MCF 10A (cell line): ENCODE results near the gene HNF4A. TPM values are rescaled to one million over a fixed set of nuclear protein-coding genes. Genes with fewer than 3 reads are reported as not detected.

Source experiments
- BruUV-seq: library from RNA; stranded (reverse); fragments of 400-500 nt; replicated peaks from 2 replicates; lab custom pipeline; 2021; lab: Mats Ljungman, UMichigan
- CTCF ChIA-PET: fragments of 300-600 bp; sonication (Branson Sonifier 250); formaldehyde crosslinking; extraction: SDS; loops from one replicate; lab custom pipeline; 2021; ENCODE audit warnings: antibody characterized with exemption, inconsistent platforms; lab: Yijun Ruan, JAX
- POLR2A ChIA-PET: fragments of 300-600, 350-650 bp; sonication (Branson Sonifier 250); formaldehyde crosslinking; extraction: SDS; loops from one replicate; lab custom pipeline; 2020; ENCODE audit warnings: antibody characterized with exemption, inconsistent platforms; lab: Yijun Ruan, JAX
- DNase-seq: peaks from one replicate; pipeline ENCODE4 v3.0.0-alpha.2; 2018; ENCODE audit not compliant: unreplicated experiment
- H3K27ac Mint-ChIP-seq: one replicate; pipeline ENCODE4 v1.8.0; 2022; ENCODE audit warnings: mild to moderate bottlenecking, low read depth, mixed read lengths; ENCODE audit not compliant: unreplicated experiment
- H3K27me3 Mint-ChIP-seq: one replicate; pipeline ENCODE4 v1.8.0; 2022; ENCODE audit warnings: mixed read lengths; ENCODE audit not compliant: insufficient read depth, unreplicated experiment
- H3K36me3 Mint-ChIP-seq: one replicate; pipeline ENCODE4 v1.8.0; 2022; ENCODE audit warnings: mild to moderate bottlenecking, moderate library complexity, mixed read lengths; ENCODE audit not compliant: insufficient read depth, unreplicated experiment
- H3K4me1 Mint-ChIP-seq: one replicate; pipeline ENCODE4 v1.8.0; 2022; ENCODE audit warnings: mixed read lengths; ENCODE audit not compliant: insufficient read depth, unreplicated experiment
- H3K4me3 Mint-ChIP-seq: one replicate; pipeline ENCODE4 v1.8.0; 2022; ENCODE audit warnings: mild to moderate bottlenecking, moderate library complexity, mixed read lengths; ENCODE audit not compliant: unreplicated experiment
- H3K9me3 Mint-ChIP-seq: one replicate; pipeline ENCODE4 v1.8.0; 2022; ENCODE audit warnings: mixed read lengths; ENCODE audit not compliant: unreplicated experiment
- intact Hi-C: fragments of 100-400 bp; cut with micrococcal nuclease; formaldehyde crosslinking; loops from 2 replicates; pipeline ENCODE4 v1.14.1; 2022
- total RNA-seq: library from RNA; stranded (reverse); gene quantifications from 2 replicates; pipeline ENCODE4 v1.2.3, GENCODE V29; 2022
- TF ChIP-seq, protein P1 (sequence below): fragments of 200-600 bp; IDR thresholded peaks from one replicate; pipeline ENCODE4 v1.8.0; 2022; ENCODE audit warnings: antibody characterized with exemption, mild to moderate bottlenecking; ENCODE audit not compliant: unreplicated experiment

Gene HNF4A
- total RNA-seq, 1 experiment from 2014 or later, result not detected

DNA sequence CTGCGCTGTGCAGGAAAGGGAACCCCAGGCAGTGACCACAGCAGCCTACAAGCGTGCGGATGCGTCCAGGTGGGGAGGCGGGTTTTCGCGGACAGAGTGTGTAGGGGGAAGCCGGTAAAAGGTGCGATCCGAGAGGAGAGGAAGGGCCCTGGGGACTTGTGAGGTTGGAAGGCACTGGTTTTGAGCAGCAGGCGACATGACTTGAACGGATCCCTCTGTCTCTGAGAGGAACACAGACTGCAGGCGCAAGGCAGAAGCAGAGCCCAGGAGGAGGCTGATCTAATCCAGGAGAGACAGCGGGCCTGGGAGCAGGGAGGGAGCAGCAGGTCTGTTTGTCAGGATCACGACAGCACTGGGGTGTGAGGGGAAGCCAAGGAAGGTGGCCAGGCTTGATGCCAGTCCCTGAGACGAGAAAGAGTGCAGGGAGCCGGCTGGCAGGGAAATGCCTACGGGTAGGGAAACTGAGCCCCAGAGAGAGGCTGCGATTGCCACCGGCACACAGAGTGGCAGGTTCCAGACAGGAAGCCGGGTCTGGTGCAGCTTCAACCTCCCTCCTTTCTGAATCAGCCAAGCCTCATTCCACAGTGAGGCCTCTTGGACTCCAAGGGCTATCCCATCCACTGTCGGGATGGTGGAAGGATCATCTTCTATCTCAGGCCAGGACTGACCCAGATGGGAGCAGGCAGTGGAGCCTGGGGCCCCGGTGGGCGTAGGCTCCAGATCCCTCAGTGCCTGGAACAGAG lies 57.1 kb downstream of the HNF4A start:
- intact Hi-C loops, result no loop called here
- H3K36me3 Mint-ChIP-seq, result peaks cover 6% of the 10 kb centered on the region
- CTCF ChIA-PET, result interaction anchor here (0.6 to 1.5 kb wide), 5 partner anchors 16 to 198 kb away, joined by 3 to 5 read pairs (median 3); no protein-coding TSS in a partner anchor
- H3K9me3 Mint-ChIP-seq, result no peaks in the 10 kb centered on the region
- no peaks in the 10 kb centered on the region for H3K27me3 Mint-ChIP-seq
- DNase-seq, result no peak
- POLR2A ChIA-PET, result no interaction called here
- BruUV-seq, result no TSS peak
- H3K4me3 Mint-ChIP-seq, result no peak overlapping the region
- peaks cover 4% of the 10 kb centered on the region for H3K4me1 Mint-ChIP-seq
- TF ChIP-seq, protein P1, sequence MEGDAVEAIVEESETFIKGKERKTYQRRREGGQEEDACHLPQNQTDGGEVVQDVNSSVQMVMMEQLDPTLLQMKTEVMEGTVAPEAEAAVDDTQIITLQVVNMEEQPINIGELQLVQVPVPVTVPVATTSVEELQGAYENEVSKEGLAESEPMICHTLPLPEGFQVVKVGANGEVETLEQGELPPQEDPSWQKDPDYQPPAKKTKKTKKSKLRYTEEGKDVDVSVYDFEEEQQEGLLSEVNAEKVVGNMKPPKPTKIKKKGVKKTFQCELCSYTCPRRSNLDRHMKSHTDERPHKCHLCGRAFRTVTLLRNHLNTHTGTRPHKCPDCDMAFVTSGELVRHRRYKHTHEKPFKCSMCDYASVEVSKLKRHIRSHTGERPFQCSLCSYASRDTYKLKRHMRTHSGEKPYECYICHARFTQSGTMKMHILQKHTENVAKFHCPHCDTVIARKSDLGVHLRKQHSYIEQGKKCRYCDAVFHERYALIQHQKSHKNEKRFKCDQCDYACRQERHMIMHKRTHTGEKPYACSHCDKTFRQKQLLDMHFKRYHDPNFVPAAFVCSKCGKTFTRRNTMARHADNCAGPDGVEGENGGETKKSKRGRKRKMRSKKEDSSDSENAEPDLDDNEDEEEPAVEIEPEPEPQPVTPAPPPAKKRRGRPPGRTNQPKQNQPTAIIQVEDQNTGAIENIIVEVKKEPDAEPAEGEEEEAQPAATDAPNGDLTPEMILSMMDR, result no peak
- H3K27ac Mint-ChIP-seq, result peak overlapping the region; percentile 50

DNA sequence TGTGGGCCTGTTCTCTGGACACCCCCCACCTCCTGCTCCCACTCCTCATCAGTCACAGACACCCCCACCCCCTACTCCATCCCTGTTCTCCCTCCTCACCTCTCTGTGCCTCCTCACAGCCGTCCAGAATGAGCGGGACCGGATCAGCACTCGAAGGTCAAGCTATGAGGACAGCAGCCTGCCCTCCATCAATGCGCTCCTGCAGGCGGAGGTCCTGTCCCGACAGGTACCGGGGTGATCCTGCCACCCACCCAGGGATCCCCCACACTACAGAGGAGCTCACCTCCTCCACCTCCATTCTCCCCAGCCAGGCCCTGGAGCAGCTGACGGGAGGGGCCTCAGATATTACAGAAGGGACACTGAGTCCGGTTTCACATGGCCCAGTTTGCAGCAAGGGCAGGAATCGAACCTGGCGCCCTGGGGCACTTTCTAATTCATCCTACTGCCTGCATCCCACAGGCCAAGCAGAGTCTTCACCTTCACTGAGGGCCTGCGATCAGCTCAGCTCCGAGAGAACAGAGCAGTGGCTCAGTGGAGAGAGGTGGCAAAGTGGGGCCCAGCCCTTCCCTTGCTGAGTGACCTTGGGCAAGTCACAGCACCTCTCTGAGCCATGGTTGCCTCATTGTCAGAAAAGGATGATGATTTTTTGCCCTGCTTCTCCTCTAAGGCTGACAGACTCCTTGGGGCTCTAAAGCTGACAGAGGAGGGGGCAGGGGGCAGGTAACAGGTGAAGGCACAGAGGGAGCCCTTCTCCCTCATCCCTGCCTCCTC lies 58.3 kb downstream of the HNF4A start:
- Mint-ChIP-seq H3K9me3 (no peaks in the 10 kb centered on the region), H3K36me3 (peaks cover 6% of the 10 kb centered on the region), H3K27me3 (no peaks in the 10 kb centered on the region), H3K4me3 (no peak overlapping the region), H3K4me1 (no peaks in the 10 kb centered on the region), H3K27ac (no peak overlapping the region)
- ChIA-PET CTCF (interaction anchor here (0.6 to 2.4 kb wide), 11 partner anchors 24 to 197 kb away, joined by 3 to 11 read pairs (median 3); no protein-coding TSS in a partner anchor), POLR2A (interaction anchor here (0.7 kb wide), 1 partner anchor 98 kb away, joined by 3 read pairs; no protein-coding TSS in a partner anchor)
- DNase-seq, result no peak
- no TSS peak for BruUV-seq
- TF ChIP-seq, protein P1, result no peak
- intact Hi-C loops, result no loop called here

DNA sequence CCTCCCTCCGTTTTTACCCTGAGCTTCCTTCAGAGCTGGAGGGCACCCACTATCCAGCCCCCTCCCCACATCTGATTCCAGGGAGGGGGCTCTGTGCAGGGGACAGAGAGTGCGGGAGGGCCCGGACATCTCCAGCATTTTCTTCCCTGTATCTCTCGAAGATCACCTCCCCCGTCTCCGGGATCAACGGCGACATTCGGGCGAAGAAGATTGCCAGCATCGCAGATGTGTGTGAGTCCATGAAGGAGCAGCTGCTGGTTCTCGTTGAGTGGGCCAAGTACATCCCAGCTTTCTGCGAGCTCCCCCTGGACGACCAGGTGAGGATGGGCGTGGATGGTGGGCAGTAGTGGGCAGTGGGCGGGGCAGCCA lies 58.8 kb downstream of the HNF4A start:
- no TSS peak for BruUV-seq
- Mint-ChIP-seq H3K27ac (no peak overlapping the region), H3K4me3 (no peak overlapping the region), H3K36me3 (peaks cover 6% of the 10 kb centered on the region), H3K27me3 (no peaks in the 10 kb centered on the region), H3K9me3 (no peaks in the 10 kb centered on the region), H3K4me1 (no peaks in the 10 kb centered on the region)
- TF ChIP-seq, protein P1, result no peak
- ChIA-PET CTCF (interaction anchor here (0.7 to 2.4 kb wide), 8 partner anchors 26 to 196 kb away, joined by 3 to 11 read pairs (median 3); no protein-coding TSS in a partner anchor), POLR2A (interaction anchor here (0.6 to 0.7 kb wide), 2 partner anchors 77 to 98 kb away, joined by 3 read pairs; no protein-coding TSS in a partner anchor)
- DNase-seq, result no peak
- intact Hi-C loops, result no loop called here

DNA sequence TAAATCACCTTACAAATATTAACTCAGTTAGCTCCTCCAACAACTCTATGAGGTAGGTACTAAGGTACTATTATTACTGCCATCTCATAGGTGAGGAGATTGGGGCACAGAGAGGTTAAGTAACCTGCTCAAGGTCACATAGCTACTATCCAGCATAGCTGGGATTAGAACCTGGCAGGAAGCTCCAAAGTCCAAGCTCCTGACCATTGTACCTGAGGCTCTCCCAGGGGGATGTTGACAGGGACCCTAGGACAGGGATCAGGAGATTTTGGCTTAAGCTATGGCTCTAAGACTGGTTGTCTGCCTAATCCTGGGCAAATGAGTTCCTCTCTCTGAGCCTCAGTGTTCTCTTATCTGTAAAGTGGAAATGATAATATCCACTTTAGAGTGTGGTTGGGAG lies 59.3 kb downstream of the HNF4A start:
- DNase-seq, result no peak
- Mint-ChIP-seq H3K4me3 (no peak overlapping the region), H3K4me1 (no peaks in the 10 kb centered on the region), H3K27me3 (no peaks in the 10 kb centered on the region), H3K9me3 (no peaks in the 10 kb centered on the region), H3K36me3 (peaks cover 6% of the 10 kb centered on the region), H3K27ac (no peak overlapping the region)
- ChIA-PET POLR2A (interaction anchor here (0.6 kb wide), 1 partner anchor 76 kb away, joined by 3 read pairs; no protein-coding TSS in a partner anchor), CTCF (interaction anchor here (0.7 to 2.4 kb wide), 8 partner anchors 26 to 195 kb away, joined by 3 to 11 read pairs (median 4); no protein-coding TSS in a partner anchor)
- intact Hi-C loops, result no loop called here
- BruUV-seq, result no TSS peak
- TF ChIP-seq, protein P1, result no peak
